HT1080 (cell line): ENCODE data around the gene NIP7. TPM values are rescaled to one million over a fixed set of nuclear protein-coding genes. Genes with fewer than 3 reads are reported as not detected.

ENCODE experiments used
- DNase-seq: peaks from one replicate; pipeline ENCODE4 v3.0.0-alpha.2; 2015; ENCODE audit warnings: low read depth
- total RNA-seq: library from RNA; depleted of rRNA; stranded (reverse); fragments of >200 nt; shearing (Covaris generic); gene quantifications from 2 replicates; pipeline ENCODE4 v1.2.3, GENCODE V29; 2014; rRNA removed

The NIP7 gene
- total RNA-seq, 1 experiment from 2014 or later = 76.0 TPM

DNA sequence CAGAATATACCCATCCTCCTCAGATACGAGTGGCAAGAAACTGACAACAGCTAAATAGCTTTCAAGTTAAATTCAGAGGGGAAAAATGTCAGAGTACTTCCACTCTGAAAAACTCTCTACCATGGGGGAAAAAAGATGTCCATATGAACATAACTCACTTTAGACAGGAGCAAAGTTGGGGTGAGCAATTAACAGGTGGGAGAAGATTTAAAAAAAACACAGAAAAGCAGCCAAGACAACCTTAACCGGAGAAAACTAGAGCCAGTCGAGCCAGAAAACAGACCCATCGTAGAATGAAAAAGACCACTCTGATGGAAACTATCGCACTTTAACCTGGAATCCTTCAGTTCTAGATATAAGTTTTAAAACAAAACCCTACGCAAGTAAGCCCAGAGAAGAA lies 45.4 kb downstream of the NIP7 start:
- no peak for DNase-seq

DNA sequence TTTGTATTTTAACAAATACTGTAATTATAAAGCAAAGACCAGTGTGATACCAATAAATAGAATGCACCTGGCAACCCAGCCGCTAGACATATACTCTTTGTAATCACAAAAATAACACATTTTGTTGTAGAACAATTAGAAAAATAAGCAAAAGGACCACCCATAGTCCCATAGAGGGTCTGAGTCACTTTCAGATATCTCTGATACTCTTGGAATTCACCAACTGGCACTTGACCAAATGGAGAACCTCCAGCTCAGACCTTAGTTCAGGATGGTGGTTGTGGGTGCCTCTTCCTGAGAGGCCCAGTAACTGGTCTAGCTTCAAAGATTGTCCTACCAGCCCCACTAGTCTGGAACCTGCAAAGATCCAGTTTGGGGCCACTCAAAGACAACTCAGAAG lies 47.0 kb downstream of the NIP7 start:
- no peak for DNase-seq

Other genes starting within 250 kb of the NIP7 start
- gene HAS3, start 234.1 kb upstream of the NIP7 start, total RNA-seq = 3.4 and 4.1 TPM in 2 replicates
- gene CHTF8, start 207.2 kb upstream of the NIP7 start, total RNA-seq = 51.6 and 191 TPM in 2 replicates
- 42.4 and 72.3 TPM in 2 replicates for gene UTP4, start 207.1 kb upstream of the NIP7 start, total RNA-seq
- gene SNTB2, start 152.6 kb upstream of the NIP7 start, total RNA-seq = 57.6 and 60.8 TPM in 2 replicates
- gene VPS4A, start 28.4 kb upstream of the NIP7 start, total RNA-seq = 52.3 and 60.2 TPM in 2 replicates
- 44.7 and 59.3 TPM in 2 replicates for gene PDF, start 9.2 kb upstream of the NIP7 start, total RNA-seq
- gene COG8, start 208 bp upstream of the NIP7 start, total RNA-seq = 65.5 and 79.0 TPM in 2 replicates
- 0.11 and 0.23 TPM in 2 replicates for gene TMED6, start 12.0 kb downstream of the NIP7 start, total RNA-seq
- 9.6 and 15.9 TPM in 2 replicates for gene TERF2, start 46.2 kb downstream of the NIP7 start, total RNA-seq
- 112 and 136 TPM in 2 replicates for gene CYB5B, start 84.8 kb downstream of the NIP7 start, total RNA-seq
- gene NFAT5, start 226.2 kb downstream of the NIP7 start, total RNA-seq = 4.2 and 5.8 TPM in 2 replicates